Myocyte (in vitro differentiated cells): ENCODE results near the gene ABCC10. TPM values are rescaled to one million over a fixed set of nuclear protein-coding genes. Genes with fewer than 3 reads are reported as not detected.
A peak's percentile ranks its signal among the peaks of the same experiment; 100 is the strongest.

ENCODE experiments used
- DNase-seq: peaks from one replicate; pipeline ENCODE4 v3.0.0-alpha.2; 2012; ENCODE audit warnings: low read depth
- total RNA-seq: library from RNA; depleted of rRNA; stranded (reverse); fragments of >200 nt; gene quantifications from 2 replicates; pipeline ENCODE4 v1.2.3, GENCODE V29; 2014

The ABCC10 gene
- total RNA-seq, 1 donor from 2014 or later: 10.5 TPM

DNA sequence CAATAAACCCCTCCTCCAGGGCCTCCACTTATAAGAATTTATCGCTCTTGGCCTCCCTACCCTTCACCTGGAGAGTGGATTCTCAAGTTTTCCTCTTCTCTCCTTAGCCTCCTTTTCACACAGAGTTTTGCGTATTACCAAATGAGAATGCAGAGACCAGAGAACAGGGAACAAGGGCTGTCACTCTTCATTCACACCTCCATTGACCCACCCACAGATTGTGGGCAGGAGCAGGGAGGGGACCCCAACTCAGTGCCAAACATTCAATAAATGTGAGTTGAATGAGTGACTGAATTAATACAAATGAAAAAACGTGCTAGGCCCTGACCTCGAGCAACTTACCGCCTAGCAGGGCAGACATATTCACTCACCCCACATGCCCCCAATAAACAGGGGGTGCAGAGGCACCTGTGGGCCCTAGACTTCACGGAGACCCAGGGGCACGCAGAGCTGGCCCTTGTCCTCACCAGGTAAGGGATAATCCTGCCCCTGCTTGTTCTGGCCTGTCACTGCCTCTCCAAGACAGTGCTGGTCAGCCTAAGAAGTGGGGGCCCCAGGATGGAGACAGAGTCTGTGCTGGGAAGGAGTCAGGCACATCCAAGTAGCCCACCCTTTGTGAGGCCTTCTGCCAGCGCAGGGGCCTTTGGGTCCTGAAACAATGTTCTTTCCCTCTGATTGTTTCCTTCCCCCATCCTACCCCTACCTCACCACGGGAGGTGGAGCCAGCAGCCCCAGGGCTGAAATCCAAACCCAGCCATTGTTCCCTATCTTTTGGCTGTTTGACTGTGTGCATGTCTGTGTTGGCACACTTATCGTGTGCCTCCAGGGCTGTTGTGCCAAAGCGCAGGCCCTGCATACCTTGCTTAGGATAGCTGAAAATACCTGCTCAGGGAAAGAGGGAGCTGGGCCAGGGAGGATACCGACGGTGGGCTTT, 41.7 kb downstream of the ABCC10 start:
- no peak for DNase-seq

GRCh38 chr6:43469947-43470346, 42.6 kb downstream of the ABCC10 start:
- no peak for DNase-seq

- no peak for DNase-seq
Measured at GRCh38 chr6:43471399-43471798, 44.1 kb downstream of the ABCC10 start.

DNA sequence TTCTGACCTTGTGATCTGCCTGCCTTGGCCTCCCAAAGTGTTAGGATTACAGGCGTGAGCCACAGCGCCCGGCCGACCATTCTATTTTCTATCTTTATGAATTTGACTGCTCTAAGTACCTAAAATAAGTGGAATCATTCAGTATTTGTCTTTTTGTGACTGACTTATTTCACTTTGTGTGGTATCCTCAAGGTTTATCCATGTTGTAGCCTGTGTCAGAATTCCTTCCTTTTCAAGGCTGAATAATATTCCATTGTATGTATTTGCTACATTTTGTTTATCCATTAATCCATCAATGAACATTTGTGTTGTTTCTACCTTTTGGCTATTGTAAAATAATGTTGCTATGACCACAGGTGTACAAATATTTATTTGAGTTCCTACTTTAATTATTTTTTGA, 45.2 kb downstream of the ABCC10 start:
- no peak for DNase-seq

- peak; percentile 20 for DNase-seq
Measured at GRCh38 chr6:43475516-43475915, 48.2 kb downstream of the ABCC10 start.

GRCh38 chr6:43476746-43477145, 49.4 kb downstream of the ABCC10 start:
- DNase-seq: no peak

GRCh38 chr6:43477235-43478007, 50.1 kb downstream of the ABCC10 start, which contains the start of gene TJAP1:
Gene TJAP1, plus strand, starts transcription at chr6:43477570. Its CDS starts 21,432 bp downstream, at chr6:43499002.
- DNase-seq: peak; percentile 88

GRCh38 chr6:43478008-43478372, 50.6 kb downstream of the ABCC10 start:
- DNase-seq: no peak

DNA sequence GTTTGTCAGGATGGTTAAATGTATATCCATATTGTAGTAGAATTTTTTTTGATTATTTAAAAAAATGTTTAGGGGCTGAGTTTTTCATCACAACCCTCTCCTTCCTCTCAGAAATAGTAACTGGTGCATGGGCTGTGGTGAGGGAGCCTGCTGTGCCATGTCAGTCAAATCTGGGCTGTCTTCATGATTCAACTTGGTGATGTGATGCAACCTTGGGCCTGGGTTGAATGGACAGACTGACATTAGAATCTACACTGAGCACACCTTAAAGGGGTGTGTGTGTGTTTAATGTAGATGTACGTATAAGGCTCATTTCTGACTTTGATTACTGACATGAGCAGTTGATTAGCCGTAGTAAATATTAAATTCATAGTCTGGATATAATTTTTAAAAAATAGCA, 53.7 kb downstream of the ABCC10 start:
- DNase-seq: peak; percentile 64

- DNase-seq: no peak
Measured at GRCh38 chr6:43481591-43482236, 54.4 kb downstream of the ABCC10 start.

DNA sequence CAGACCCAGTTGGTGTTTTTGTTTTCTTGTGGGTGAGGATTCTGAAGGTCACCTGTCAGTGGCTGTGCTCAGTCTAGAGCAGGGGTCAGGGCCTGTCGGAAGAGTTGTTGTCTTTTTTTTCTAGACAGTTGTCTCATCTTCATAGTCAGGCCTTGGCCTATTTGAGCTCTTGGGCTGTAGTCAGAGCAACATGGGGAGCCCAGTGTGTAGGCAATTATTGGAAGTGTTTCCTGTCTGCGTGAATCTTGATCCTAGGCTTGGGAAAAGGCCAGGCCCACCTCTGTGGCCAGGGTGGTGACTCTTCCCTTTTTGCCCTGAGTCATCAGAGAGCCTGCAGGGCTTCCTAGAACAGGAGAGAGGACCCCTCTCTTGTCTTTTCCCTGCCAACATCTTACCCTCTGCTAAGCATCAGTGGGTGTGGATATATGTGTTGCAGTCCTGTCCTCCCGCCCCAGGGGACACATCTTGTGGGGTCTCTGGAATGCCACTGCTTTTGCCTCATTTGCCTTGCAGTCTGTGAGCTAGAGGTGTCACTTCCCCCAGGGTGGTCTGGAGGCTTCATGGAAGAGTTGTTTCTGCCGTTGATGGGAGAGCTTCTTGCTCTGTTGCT, 61.4 kb downstream of the ABCC10 start:
- peak; percentile 86 for DNase-seq

GRCh38 chr6:43489277-43490072, 62.1 kb downstream of the ABCC10 start:
- DNase-seq: peak; percentile 76

DNA sequence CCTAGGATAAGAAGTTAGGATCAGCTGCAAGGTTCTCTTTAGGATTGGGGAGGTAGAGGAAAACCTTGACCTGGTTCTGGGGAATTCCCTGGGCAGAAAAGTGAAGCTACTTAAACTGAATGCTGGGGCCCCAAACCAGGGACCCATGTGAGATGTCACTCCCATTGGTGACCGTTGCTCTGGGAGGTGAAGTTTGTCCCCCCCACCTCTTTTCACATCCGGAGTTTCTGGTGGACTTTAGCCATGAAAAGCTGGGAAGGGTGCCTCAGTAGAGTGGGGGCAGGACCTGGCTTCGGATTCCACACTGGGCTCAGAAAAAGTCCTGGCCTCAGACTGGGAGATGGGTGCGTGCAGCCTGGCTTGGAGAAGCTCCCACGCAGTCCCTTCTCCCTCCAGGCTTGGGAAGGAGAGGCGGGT, 63.2 kb downstream of the ABCC10 start:
- no peak for DNase-seq

GRCh38 chr6:43491750-43492661, 64.7 kb downstream of the ABCC10 start:
- DNase-seq: peak; percentile 96

DNA sequence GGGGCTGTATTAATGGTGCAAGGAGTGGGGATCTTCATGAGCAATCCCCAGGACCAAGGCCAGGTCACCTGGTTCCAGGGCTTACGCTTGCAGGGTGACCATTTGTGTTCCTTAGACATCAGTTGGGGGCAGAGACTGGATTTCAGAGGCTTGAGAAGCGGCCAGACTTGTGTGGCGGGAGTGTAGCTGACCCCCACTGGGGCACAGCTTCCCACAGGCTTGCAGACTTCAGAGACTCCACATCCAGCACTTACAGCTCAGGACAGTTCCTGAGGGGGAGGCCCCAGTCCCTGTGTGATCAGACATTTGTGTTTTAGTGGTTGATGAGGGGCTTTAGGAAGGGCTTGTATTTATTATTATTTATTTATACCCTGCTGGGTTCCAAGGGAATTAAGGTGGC, 65.3 kb downstream of the ABCC10 start:
- peak; percentile 92 for DNase-seq

- no peak for DNase-seq
Measured at GRCh38 chr6:43493230-43493629, 65.9 kb downstream of the ABCC10 start.

DNA sequence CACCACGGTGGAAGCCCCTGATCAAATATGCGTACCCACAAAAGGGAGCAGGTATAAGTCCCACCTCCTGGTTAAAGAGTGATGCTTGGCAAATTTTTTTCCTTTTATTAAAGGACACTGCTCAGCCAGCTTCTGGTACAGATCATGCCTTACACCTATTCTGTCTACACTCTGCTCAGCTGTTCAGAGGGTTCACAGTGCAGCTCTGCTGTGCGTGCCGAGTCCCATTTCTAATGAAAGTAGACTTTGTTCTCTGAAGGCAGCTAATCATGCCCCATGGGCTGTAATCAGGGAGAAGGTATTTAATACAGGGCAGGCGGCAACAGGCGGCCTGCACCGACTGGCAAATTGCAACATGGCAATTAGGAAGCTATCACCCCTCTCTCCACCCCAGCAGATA, 66.5 kb downstream of the ABCC10 start:
- no peak for DNase-seq

DNA sequence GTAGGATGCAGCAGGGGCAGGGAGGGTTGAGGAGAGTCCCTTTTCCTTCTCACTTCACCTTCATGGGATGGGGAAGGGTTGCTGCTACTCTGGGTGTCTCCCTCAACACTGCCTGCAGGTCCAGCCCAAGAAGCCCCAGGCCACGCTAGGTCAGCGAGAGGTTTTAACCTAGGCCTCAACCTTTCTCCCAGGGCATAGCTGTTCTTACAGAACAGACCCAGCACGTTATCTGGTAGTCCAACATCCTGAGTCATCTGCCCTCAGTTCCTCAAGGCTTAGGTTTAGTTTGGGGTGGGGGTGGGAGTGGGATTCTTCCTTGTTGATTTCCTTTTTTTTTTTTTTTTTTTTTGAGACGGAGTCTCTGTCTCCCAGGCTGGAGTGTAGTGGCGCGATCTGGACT, 67.0 kb downstream of the ABCC10 start:
- no peak for DNase-seq

GRCh38 chr6:43494766-43495165, 67.4 kb downstream of the ABCC10 start:
- DNase-seq: no peak
